ENCODE results near the gene RNF146. TPM values are rescaled to one million over a fixed set of nuclear protein-coding genes. Genes with fewer than 3 reads are reported as not detected.

The RNF146 gene
- total and polyA plus RNA-seq, 2 experiments from 2014 or later = 28.8 to 48.9 TPM

GRCh38 chr6:127276331-127276730, 9.7 kb downstream of the RNF146 start:
- TF ChIP-seq EZH2 (IDR thresholded peaks at IDR 0.05; ENCODE audit: borderline replicate concordance) (no peak), EZH2phosphoT487 (IDR thresholded peaks at IDR 0.05; ENCODE audit: low read depth, severe bottlenecking, unreplicated experiment) (no peak)
- H3K36me3 ChIP-seq (replicated peaks; ENCODE audit: insufficient read depth, low read depth) = no peaks in the 10 kb centered on the region
- no peaks in the 10 kb centered on the region for H3K9me2 ChIP-seq (replicated peaks; ENCODE audit: insufficient read depth)
- 100% methylated on average over 1 of the region's 1 CpG for WGBS (ENCODE audit: low lambda C conversion rate, missing lambda C conversion rate)
- H3K4me1 ChIP-seq (ENCODE audit: insufficient read depth) = no peaks in the 10 kb centered on the region
- peaks cover 97% of the 10 kb centered on the region for H3K79me2 ChIP-seq
- DNase-seq (ENCODE audit: low spot score) = no peak
- no peak overlapping the region for H3K4me3 ChIP-seq
- peaks cover 77% of the 10 kb centered on the region for H4K20me1 ChIP-seq (ENCODE audit: insufficient read depth, poor library complexity, severe bottlenecking)
- no peaks in the 10 kb centered on the region for H3K27me3 ChIP-seq
- H3K4me2 ChIP-seq = no peak overlapping the region
- no peaks in the 10 kb centered on the region for H3K9me3 ChIP-seq (ENCODE audit: low read depth)
- H3K27ac ChIP-seq = no peak overlapping the region
- no peak overlapping the region for H2AFZ ChIP-seq

GRCh38 chr6:127277878-127278843, 11.5 kb downstream of the RNF146 start:
- TF ChIP-seq EZH2 (IDR thresholded peaks at IDR 0.05; ENCODE audit: borderline replicate concordance) = no peak
- TF ChIP-seq EZH2phosphoT487 (IDR thresholded peaks at IDR 0.05; ENCODE audit: low read depth, severe bottlenecking, unreplicated experiment) = no peak
- no peak for TF ChIP-seq CTCF (IDR thresholded peaks at IDR 0.05; ENCODE audit: poor library complexity)
- Histone ChIP-seq H3K27me3 (no peaks in the 10 kb centered on the region), H3K36me3 (replicated peaks; ENCODE audit: insufficient read depth, low read depth) (no peaks in the 10 kb centered on the region), H3K4me1 (ENCODE audit: insufficient read depth) (no peaks in the 10 kb centered on the region), H4K20me1 (ENCODE audit: insufficient read depth, poor library complexity, severe bottlenecking) (peaks cover 58% of the 10 kb centered on the region), H3K9me2 (replicated peaks; ENCODE audit: insufficient read depth) (no peaks in the 10 kb centered on the region), H3K79me2 (peaks cover 87% of the 10 kb centered on the region), H3K4me2 (no peak overlapping the region), H3K27ac (no peak overlapping the region), H3K4me3 (no peak overlapping the region), H2AFZ (no peak overlapping the region), H3K9me3 (ENCODE audit: low read depth) (no peaks in the 10 kb centered on the region)
- 95% methylated on average over 3 of the region's 3 CpGs for WGBS (ENCODE audit: low lambda C conversion rate, missing lambda C conversion rate)
- no peak for DNase-seq (ENCODE audit: low spot score)

GRCh38 chr6:127279815-127280214, 13.2 kb downstream of the RNF146 start:
- DNase-seq (ENCODE audit: low spot score) = no peak
- Histone ChIP-seq H3K27me3 (no peaks in the 10 kb centered on the region), H3K9me3 (ENCODE audit: low read depth) (no peaks in the 10 kb centered on the region), H2AFZ (no peak overlapping the region), H3K4me3 (no peak overlapping the region), H3K4me2 (no peak overlapping the region), H3K4me1 (ENCODE audit: insufficient read depth) (no peaks in the 10 kb centered on the region), H3K79me2 (peaks cover 75% of the 10 kb centered on the region), H3K27ac (no peak overlapping the region), H4K20me1 (ENCODE audit: insufficient read depth, poor library complexity, severe bottlenecking) (peaks cover 49% of the 10 kb centered on the region), H3K9me2 (replicated peaks; ENCODE audit: insufficient read depth) (no peaks in the 10 kb centered on the region), H3K36me3 (replicated peaks; ENCODE audit: insufficient read depth, low read depth) (no peaks in the 10 kb centered on the region)
- TF ChIP-seq CTCF (IDR thresholded peaks at IDR 0.05; ENCODE audit: poor library complexity) = no peak
- no peak for TF ChIP-seq EZH2 (IDR thresholded peaks at IDR 0.05; ENCODE audit: borderline replicate concordance)
- no peak for TF ChIP-seq EZH2phosphoT487 (IDR thresholded peaks at IDR 0.05; ENCODE audit: low read depth, severe bottlenecking, unreplicated experiment)
- WGBS (ENCODE audit: low lambda C conversion rate, missing lambda C conversion rate) = 50% methylated on average over 1 of the region's 1 CpG

GRCh38 chr6:127282184-127282583, 15.5 kb downstream of the RNF146 start:
- no peaks in the 10 kb centered on the region for H3K4me1 ChIP-seq (ENCODE audit: insufficient read depth)
- no peaks in the 10 kb centered on the region for H3K9me2 ChIP-seq (replicated peaks; ENCODE audit: insufficient read depth)
- peaks cover 56% of the 10 kb centered on the region for H3K79me2 ChIP-seq
- H3K4me3 ChIP-seq = no peak overlapping the region
- no peak for TF ChIP-seq EZH2phosphoT487 (IDR thresholded peaks at IDR 0.05; ENCODE audit: low read depth, severe bottlenecking, unreplicated experiment)
- no peak for TF ChIP-seq EZH2 (IDR thresholded peaks at IDR 0.05; ENCODE audit: borderline replicate concordance)
- no peak for TF ChIP-seq CTCF (IDR thresholded peaks at IDR 0.05; ENCODE audit: poor library complexity)
- H3K36me3 ChIP-seq (replicated peaks; ENCODE audit: insufficient read depth, low read depth) = no peaks in the 10 kb centered on the region
- DNase-seq (ENCODE audit: low spot score) = no peak
- peaks cover 28% of the 10 kb centered on the region for H4K20me1 ChIP-seq (ENCODE audit: insufficient read depth, poor library complexity, severe bottlenecking)
- no peak overlapping the region for H2AFZ ChIP-seq
- H3K9me3 ChIP-seq (ENCODE audit: low read depth) = no peaks in the 10 kb centered on the region
- H3K27me3 ChIP-seq = no peaks in the 10 kb centered on the region
- H3K27ac ChIP-seq = no peak overlapping the region
- 95% methylated on average over 1 of the region's 1 CpG for WGBS (ENCODE audit: low lambda C conversion rate, missing lambda C conversion rate)
- H3K4me2 ChIP-seq = no peak overlapping the region
